Astrocyte (in vitro differentiated cells and primary cell): Measurements from ENCODE around the gene THSD7B.

Source experiments
- EZH2 ChIP-seq: IDR thresholded peaks from 2 replicates; pipeline ENCODE4 v1.6.1; 2012; ENCODE audit warnings: mild to moderate bottlenecking, low read length, inconsistent platforms; ENCODE audit not compliant: insufficient read depth
- TF ChIP-seq, protein P1 (sequence below): IDR thresholded peaks from 2 replicates; pipeline ENCODE4 v1.5.1; 2011; ENCODE audit warnings: low read depth, mild to moderate bottlenecking, inconsistent platforms, low read length, moderate library complexity; ENCODE audit not compliant: insufficient read depth

DNA sequence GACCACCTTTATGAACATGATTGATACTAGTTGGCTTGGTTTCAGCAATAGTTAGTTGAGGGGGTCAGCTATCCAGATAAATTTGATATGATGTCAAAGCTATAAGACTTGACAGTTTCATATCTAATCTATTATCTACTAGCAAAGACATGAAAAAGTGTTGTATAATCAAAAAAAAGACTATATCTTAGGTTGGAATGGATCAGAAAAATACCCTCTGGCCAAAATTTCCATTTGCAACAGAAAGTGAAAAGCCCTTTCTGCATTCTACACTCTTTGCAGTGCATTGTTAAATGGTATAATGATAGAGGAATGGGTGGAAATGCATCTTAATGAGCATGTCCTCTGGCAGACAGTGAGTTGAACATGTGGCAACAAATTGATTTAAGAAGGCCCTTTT, 242.6 kb downstream of the THSD7B start:
- TF ChIP-seq, protein P1, sequence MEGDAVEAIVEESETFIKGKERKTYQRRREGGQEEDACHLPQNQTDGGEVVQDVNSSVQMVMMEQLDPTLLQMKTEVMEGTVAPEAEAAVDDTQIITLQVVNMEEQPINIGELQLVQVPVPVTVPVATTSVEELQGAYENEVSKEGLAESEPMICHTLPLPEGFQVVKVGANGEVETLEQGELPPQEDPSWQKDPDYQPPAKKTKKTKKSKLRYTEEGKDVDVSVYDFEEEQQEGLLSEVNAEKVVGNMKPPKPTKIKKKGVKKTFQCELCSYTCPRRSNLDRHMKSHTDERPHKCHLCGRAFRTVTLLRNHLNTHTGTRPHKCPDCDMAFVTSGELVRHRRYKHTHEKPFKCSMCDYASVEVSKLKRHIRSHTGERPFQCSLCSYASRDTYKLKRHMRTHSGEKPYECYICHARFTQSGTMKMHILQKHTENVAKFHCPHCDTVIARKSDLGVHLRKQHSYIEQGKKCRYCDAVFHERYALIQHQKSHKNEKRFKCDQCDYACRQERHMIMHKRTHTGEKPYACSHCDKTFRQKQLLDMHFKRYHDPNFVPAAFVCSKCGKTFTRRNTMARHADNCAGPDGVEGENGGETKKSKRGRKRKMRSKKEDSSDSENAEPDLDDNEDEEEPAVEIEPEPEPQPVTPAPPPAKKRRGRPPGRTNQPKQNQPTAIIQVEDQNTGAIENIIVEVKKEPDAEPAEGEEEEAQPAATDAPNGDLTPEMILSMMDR, result no peak
- TF ChIP-seq EZH2, result no peak
